Retinal pigment epithelial cell (primary cell): ENCODE data around the gene SLC10A4.

Experiments
- DNase-seq: peaks from one replicate; pipeline ENCODE4 v3.0.0-alpha.2; 2010; ENCODE audit warnings: low read depth
- H3K4me3 ChIP-seq: 2 replicates; pipeline ENCODE4 v1.5.1; 2011; ENCODE audit warnings: mild to moderate bottlenecking, low read length, control low read depth, moderate library complexity
- TF ChIP-seq, protein P1 (sequence below): conservative IDR thresholded peaks from 2 replicates; pipeline ENCODE4 v1.5.1; 2011; ENCODE audit warnings: low read depth, low read length, control low read depth, inconsistent platforms

SLC10A4 gene

DNA sequence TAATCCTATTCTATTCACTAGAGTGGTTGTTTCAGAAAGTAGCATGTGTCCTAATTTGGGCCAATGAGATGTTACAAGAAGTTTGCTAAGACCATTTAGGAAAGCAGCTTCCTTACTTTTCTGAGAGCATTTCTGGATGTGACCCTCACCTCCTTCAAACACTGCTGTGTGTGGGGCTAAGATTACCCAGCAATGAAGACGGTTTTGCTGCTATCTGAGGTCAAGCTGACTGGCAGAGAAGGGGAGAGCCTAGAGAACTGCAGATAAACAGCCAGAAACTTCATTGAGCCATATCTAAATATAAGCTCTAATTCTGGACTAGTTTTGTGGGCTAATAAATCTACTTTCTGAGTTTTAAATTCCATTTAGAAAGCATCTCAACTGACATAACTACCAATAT, 43.3 kb downstream of the SLC10A4 start:
- DNase-seq = no peak

DNA sequence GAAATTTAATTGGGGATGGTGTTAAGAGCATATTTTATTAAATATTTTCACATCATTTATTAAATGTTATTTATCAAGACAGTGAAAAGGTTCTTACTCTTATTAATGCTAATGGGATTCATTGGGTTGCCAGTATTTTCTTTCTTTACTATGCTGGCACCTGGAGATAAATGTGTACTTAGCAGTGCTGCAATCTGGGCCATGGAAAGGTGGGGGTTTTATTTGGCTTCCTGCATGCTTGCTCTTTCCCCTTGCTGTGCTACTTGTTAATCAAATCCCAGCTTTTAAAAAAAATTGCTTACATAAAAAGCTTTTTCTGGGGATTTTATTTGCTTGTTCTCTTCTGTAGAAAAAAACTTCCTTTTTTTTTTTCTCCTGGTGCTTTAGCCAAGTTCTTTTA, 55.2 kb downstream of the SLC10A4 start:
- DNase-seq = no peak
- H3K4me3 ChIP-seq = no peak overlapping the region
- TF ChIP-seq, protein P1, sequence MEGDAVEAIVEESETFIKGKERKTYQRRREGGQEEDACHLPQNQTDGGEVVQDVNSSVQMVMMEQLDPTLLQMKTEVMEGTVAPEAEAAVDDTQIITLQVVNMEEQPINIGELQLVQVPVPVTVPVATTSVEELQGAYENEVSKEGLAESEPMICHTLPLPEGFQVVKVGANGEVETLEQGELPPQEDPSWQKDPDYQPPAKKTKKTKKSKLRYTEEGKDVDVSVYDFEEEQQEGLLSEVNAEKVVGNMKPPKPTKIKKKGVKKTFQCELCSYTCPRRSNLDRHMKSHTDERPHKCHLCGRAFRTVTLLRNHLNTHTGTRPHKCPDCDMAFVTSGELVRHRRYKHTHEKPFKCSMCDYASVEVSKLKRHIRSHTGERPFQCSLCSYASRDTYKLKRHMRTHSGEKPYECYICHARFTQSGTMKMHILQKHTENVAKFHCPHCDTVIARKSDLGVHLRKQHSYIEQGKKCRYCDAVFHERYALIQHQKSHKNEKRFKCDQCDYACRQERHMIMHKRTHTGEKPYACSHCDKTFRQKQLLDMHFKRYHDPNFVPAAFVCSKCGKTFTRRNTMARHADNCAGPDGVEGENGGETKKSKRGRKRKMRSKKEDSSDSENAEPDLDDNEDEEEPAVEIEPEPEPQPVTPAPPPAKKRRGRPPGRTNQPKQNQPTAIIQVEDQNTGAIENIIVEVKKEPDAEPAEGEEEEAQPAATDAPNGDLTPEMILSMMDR = no peak

More for the DNA sequence above, 43.3 kb downstream of the SLC10A4 start:
- TF ChIP-seq, protein P1 = no peak
- H3K4me3 ChIP-seq = no peak overlapping the region
